Mesenchymal stem cell (in vitro differentiated cells and primary cell): ENCODE measurements around the gene GABRG1.

Source experiments
- DNase-seq: peaks from one replicate; pipeline ENCODE4 v3.0.0-alpha.2; 2013
- H2AFZ ChIP-seq: one replicate; pipeline ENCODE4 v1.6.1; 2013; ENCODE audit warnings: low read depth, mild to moderate bottlenecking, control low read depth, inconsistent platforms, low read length, moderate library complexity
- H2AK5ac ChIP-seq: 2 replicates; pipeline ENCODE4 v1.6.1; 2013; ENCODE audit warnings: low read length, moderate library complexity, mild to moderate bottlenecking, inconsistent platforms; ENCODE audit not compliant: severe bottlenecking
- H2BK120ac ChIP-seq: one replicate; pipeline ENCODE4 v1.6.1; 2013; ENCODE audit warnings: low read depth, mild to moderate bottlenecking, inconsistent platforms, low read length, moderate library complexity
- H2BK12ac ChIP-seq, 2 experiments: one replicate each; pipeline ENCODE4 v1.6.1; 2013; ENCODE audit warnings: inconsistent platforms in 2 of 2, low read length in 2 of 2, mild to moderate bottlenecking in 2 of 2, moderate library complexity in 2 of 2, control low read depth in 1 of 2
- H2BK15ac ChIP-seq: one replicate; pipeline ENCODE4 v1.6.1; 2013; ENCODE audit warnings: mild to moderate bottlenecking, low read depth, inconsistent platforms; ENCODE audit not compliant: poor library complexity, severe bottlenecking
- H2BK5ac ChIP-seq: 2 replicates; pipeline ENCODE4 v1.6.1; 2013; ENCODE audit warnings: low read depth, mild to moderate bottlenecking, low read length, control low read depth, inconsistent platforms; ENCODE audit not compliant: poor library complexity, severe bottlenecking
- H3K14ac ChIP-seq, 2 experiments: one replicate each; pipeline ENCODE4 v1.6.1; 2013; ENCODE audit warnings: inconsistent platforms in 2 of 2, low read length in 2 of 2, control low read depth in 1 of 2, mild to moderate bottlenecking in 1 of 2, moderate library complexity in 1 of 2
- H3K18ac ChIP-seq, 2 experiments: one replicate each; pipeline ENCODE4 v1.6.1; 2013; ENCODE audit warnings: inconsistent platforms in 2 of 2, low read length in 2 of 2, control low read depth in 1 of 2, low read depth in 1 of 2, mild to moderate bottlenecking in 1 of 2
- H3K23ac ChIP-seq, 2 experiments: one replicate each; pipeline ENCODE4 v1.6.1; 2013; ENCODE audit warnings: inconsistent platforms in 2 of 2, low read length in 2 of 2, mild to moderate bottlenecking in 2 of 2, moderate library complexity in 2 of 2, control low read depth in 1 of 2
- H3K27ac ChIP-seq: 2 replicates; pipeline ENCODE4 v1.5.1; 2013; ENCODE audit warnings: mild to moderate bottlenecking, moderate library complexity, low read length, control low read depth, inconsistent platforms; ENCODE audit not compliant: poor library complexity, severe bottlenecking
- H3K27me3 ChIP-seq, 2 experiments: 2 replicates each; pipeline versions ENCODE4 v1.6.1 to v1.7.0; 2013; ENCODE audit warnings: low read length in 2 of 2, mild to moderate bottlenecking in 2 of 2, moderate library complexity in 2 of 2, control low read depth in 1 of 2, inconsistent platforms in 1 of 2; ENCODE audit not compliant: control insufficient read depth in 1 of 2, insufficient read depth in 1 of 2
- H3K36me3 ChIP-seq, 2 experiments: 2 replicates each; pipeline versions ENCODE4 v1.6.1 to v1.7.0; 2013; ENCODE audit warnings: low read length in 2 of 2, control low read depth in 1 of 2, inconsistent platforms in 1 of 2, low read depth in 1 of 2, mild to moderate bottlenecking in 1 of 2; ENCODE audit not compliant: insufficient read depth in 2 of 2, control insufficient read depth in 1 of 2
- H3K4ac ChIP-seq, 2 experiments: one replicate each; pipeline ENCODE4 v1.6.1; 2013; ENCODE audit warnings: inconsistent platforms in 2 of 2, low read length in 2 of 2, mild to moderate bottlenecking in 2 of 2, moderate library complexity in 2 of 2, control low read depth in 1 of 2, low read depth in 1 of 2
- H3K4me1 ChIP-seq: 2 replicates; pipeline ENCODE4 v1.6.1; 2013; ENCODE audit warnings: low read depth, low read length, control low read depth; ENCODE audit not compliant: control insufficient read depth, insufficient read depth
- H3K4me2 ChIP-seq: 2 replicates; pipeline ENCODE4 v1.6.1; 2013; ENCODE audit warnings: low read length, mild to moderate bottlenecking, inconsistent platforms; ENCODE audit not compliant: poor library complexity, severe bottlenecking
- H3K4me3 ChIP-seq, 2 experiments: 2 replicates each; pipeline versions ENCODE4 v1.5.1 to v1.7.0; 2013; ENCODE audit warnings: low read length in 2 of 2, mild to moderate bottlenecking in 2 of 2, control low read depth in 1 of 2, low read depth in 1 of 2; ENCODE audit not compliant: insufficient read depth in 1 of 2
- H3K79me1 ChIP-seq: replicated peaks from 2 replicates; pipeline ENCODE4 v1.6.1; 2013; ENCODE audit warnings: mild to moderate bottlenecking, control low read depth, low read length, inconsistent platforms; ENCODE audit not compliant: poor library complexity, severe bottlenecking
- H3K9ac ChIP-seq: 2 replicates; pipeline ENCODE4 v1.7.0; 2013; ENCODE audit warnings: mild to moderate bottlenecking, low read length, moderate library complexity
- H3K9me3 ChIP-seq: 2 replicates; pipeline ENCODE4 v1.7.0; 2013; ENCODE audit warnings: mild to moderate bottlenecking, low read length; ENCODE audit not compliant: control insufficient read depth
- H4K8ac ChIP-seq: one replicate; pipeline ENCODE4 v1.6.1; 2013; ENCODE audit warnings: inconsistent platforms, mild to moderate bottlenecking, low read length, moderate library complexity
- H4K91ac ChIP-seq: one replicate; pipeline ENCODE4 v1.6.1; 2013; ENCODE audit warnings: mild to moderate bottlenecking, low read length, inconsistent platforms
- WGBS: methylation state at CpG from one replicate; pipeline ENCODE4 v1.1.7; 2013; ENCODE audit warnings: mixed read lengths; 5-methylcytosine and 5-hydroxymethylcytosine counted together

The GABRG1 gene

DNA sequence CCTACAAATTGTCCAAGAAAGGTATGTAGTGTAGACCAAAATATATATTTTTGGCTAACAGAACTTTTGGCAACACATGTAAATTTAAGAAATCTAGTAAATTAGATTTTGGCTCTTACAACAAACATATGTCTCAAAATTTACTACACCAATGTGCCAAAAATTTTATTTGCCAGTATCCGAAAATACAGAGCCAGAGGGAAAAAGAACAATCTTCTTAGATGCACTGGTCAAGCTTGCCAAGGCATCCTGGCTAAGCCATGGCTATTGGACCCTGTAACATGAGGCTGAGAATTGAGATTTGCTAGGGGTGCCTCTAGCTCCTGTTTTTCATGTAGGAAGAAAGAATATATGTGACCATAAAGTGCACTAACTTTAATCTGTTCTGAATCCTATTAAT, 91.8 kb downstream of the GABRG1 start:
- Histone ChIP-seq H3K4ac (no peak overlapping the region), H3K4me3 (no peak overlapping the region), H3K27me3 (no peaks in the 10 kb centered on the region), H3K4me2 (no peak overlapping the region), H3K18ac (no peak overlapping the region), H2BK15ac (no peak overlapping the region), H3K36me3 (no peaks in the 10 kb centered on the region), H2BK12ac (no peak overlapping the region), H4K91ac (no peak overlapping the region), H3K27ac (no peak overlapping the region), H2BK5ac (no peak overlapping the region), H3K4me1 (no peaks in the 10 kb centered on the region), H3K23ac (no peak overlapping the region), H4K8ac (no peak overlapping the region), H2AK5ac (no peak overlapping the region), H3K14ac (no peak overlapping the region), H3K79me1 (no peaks in the 10 kb centered on the region), H3K9ac (no peak overlapping the region), H2BK120ac (no peak overlapping the region), H3K9me3 (no peaks in the 10 kb centered on the region), H2AFZ (no peak overlapping the region)
- 71% methylated on average over 1 of the region's 1 CpG for whole genome bisulfite sequencing
- DNase-seq, result no peak

DNA sequence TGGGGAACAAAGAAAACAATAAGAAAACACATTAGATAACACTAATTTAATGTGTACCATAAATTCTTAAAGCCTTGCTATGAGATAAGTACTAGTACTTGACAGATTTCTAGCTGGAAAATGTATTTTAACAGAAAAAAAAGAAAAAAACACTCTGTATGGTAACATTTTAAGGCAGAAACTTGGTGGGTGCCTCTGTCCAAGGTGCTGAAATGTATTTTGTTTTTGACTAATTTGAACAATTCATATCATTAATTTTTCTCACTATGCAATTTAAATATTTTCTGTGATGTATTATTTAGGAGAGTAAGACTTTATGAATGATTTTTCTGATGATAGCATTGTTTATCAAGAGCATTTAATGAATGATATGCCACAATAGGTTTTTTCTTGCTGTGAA, 107.5 kb downstream of the GABRG1 start:
- H3K14ac ChIP-seq, result no peak overlapping the region
- no peak overlapping the region for H2AK5ac ChIP-seq
- H2AFZ ChIP-seq, result no peak overlapping the region
- no peaks in the 10 kb centered on the region for H3K27me3 ChIP-seq
- H3K79me1 ChIP-seq, result no peaks in the 10 kb centered on the region
- no peaks in the 10 kb centered on the region for H3K36me3 ChIP-seq
- H4K91ac ChIP-seq, result no peak overlapping the region
- H3K23ac ChIP-seq, result no peak overlapping the region
- H4K8ac ChIP-seq, result no peak overlapping the region
- no peak overlapping the region for H2BK12ac ChIP-seq
- H3K4me2 ChIP-seq, result no peak overlapping the region
- no peaks in the 10 kb centered on the region for H3K9me3 ChIP-seq
- no peak overlapping the region for H3K27ac ChIP-seq
- no peak overlapping the region for H2BK5ac ChIP-seq
- no peak overlapping the region for H3K18ac ChIP-seq
- DNase-seq, result no peak
- no peaks in the 10 kb centered on the region for H3K4me1 ChIP-seq
- no peak overlapping the region for H2BK120ac ChIP-seq
- no peak overlapping the region for H3K9ac ChIP-seq
- H2BK15ac ChIP-seq, result no peak overlapping the region
- H3K4me3 ChIP-seq, result no peak overlapping the region
- H3K4ac ChIP-seq, result no peak overlapping the region

DNA sequence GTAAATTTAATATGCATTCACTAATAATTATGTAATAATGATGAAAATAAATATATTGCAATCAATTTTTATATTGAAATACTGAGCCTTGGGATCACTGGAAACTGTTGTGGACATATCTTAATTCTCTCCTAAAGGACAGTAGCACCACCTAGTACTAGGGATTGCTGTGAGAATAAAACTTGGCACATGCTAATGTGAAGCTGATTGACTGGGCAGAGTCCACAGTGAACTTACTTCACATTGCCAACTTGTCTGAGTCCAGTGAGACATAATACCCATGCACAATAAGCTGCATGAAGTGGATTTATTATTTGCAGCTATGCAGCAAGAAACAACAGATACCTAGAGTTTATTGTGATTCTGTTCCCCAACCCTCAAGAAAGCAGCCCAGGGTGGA, 131.1 kb downstream of the GABRG1 start:
- no peaks in the 10 kb centered on the region for H3K36me3 ChIP-seq
- DNase-seq, result no peak
- H3K18ac ChIP-seq, result no peak overlapping the region
- peaks cover 4% of the 10 kb centered on the region for H3K9me3 ChIP-seq
- H3K27ac ChIP-seq, result no peak overlapping the region
- H2AK5ac ChIP-seq, result no peak overlapping the region
- no peak overlapping the region for H2BK5ac ChIP-seq
- no peak overlapping the region for H3K23ac ChIP-seq
- H3K14ac ChIP-seq, result no peak overlapping the region
- no peak overlapping the region for H2BK12ac ChIP-seq
- no peak overlapping the region for H3K4me3 ChIP-seq
- H3K9ac ChIP-seq, result no peak overlapping the region
- no peak overlapping the region for H3K4ac ChIP-seq
- no peak overlapping the region for H2BK15ac ChIP-seq
- no peaks in the 10 kb centered on the region for H3K4me1 ChIP-seq
- H2AFZ ChIP-seq, result no peak overlapping the region
- H3K79me1 ChIP-seq, result no peaks in the 10 kb centered on the region
- no peak overlapping the region for H4K8ac ChIP-seq
- no peak overlapping the region for H3K4me2 ChIP-seq
- no peak overlapping the region for H2BK120ac ChIP-seq
- no peaks in the 10 kb centered on the region for H3K27me3 ChIP-seq
- no peak overlapping the region for H4K91ac ChIP-seq

GRCh38 chr4:45989775-45990174, 134.1 kb downstream of the GABRG1 start:
- Histone ChIP-seq H3K4me2 (no peak overlapping the region), H3K23ac (no peak overlapping the region), H3K27ac (no peak overlapping the region), H3K14ac (no peak overlapping the region), H3K18ac (no peak overlapping the region), H4K8ac (no peak overlapping the region), H2BK12ac (no peak overlapping the region), H3K27me3 (no peaks in the 10 kb centered on the region), H2BK5ac (no peak overlapping the region), H3K36me3 (no peaks in the 10 kb centered on the region), H3K4ac (no peak overlapping the region), H2AK5ac (no peak overlapping the region), H4K91ac (no peak overlapping the region), H2BK120ac (no peak overlapping the region), H3K4me3 (no peak overlapping the region), H2BK15ac (no peak overlapping the region), H3K9me3 (peaks cover 4% of the 10 kb centered on the region), H2AFZ (no peak overlapping the region), H3K9ac (no peak overlapping the region), H3K79me1 (no peaks in the 10 kb centered on the region), H3K4me1 (no peaks in the 10 kb centered on the region)
- no peak for DNase-seq
- no CpG with 5 or more reads among the region's 1 CpG for WGBS
